Endothelial cell (in vitro differentiated cells): Measurements from ENCODE around the gene TUBB2B. TPM values are rescaled to one million over a fixed set of nuclear protein-coding genes. Genes with fewer than 3 reads are reported as not detected.

Experiments
- DNase-seq: peaks from one replicate; pipeline ENCODE4 v3.0.0; 2021; ENCODE audit warnings: low spot score
- H3K27ac Mint-ChIP-seq: one replicate; pipeline ENCODE4 v1.8.0; 2021; ENCODE audit warnings: mixed read lengths, inconsistent platforms; ENCODE audit not compliant: unreplicated experiment
- H3K27me3 Mint-ChIP-seq: one replicate; pipeline ENCODE4 v1.8.0; 2021; ENCODE audit warnings: mild to moderate bottlenecking, moderate library complexity, mixed read lengths, inconsistent platforms; ENCODE audit not compliant: unreplicated experiment
- H3K36me3 Mint-ChIP-seq: one replicate; pipeline ENCODE4 v1.8.0; 2021; ENCODE audit warnings: mild to moderate bottlenecking, low read depth, mixed read lengths, inconsistent platforms; ENCODE audit not compliant: unreplicated experiment
- H3K4me1 Mint-ChIP-seq: one replicate; pipeline ENCODE4 v1.8.0; 2021; ENCODE audit warnings: mild to moderate bottlenecking, mixed read lengths, inconsistent platforms; ENCODE audit not compliant: unreplicated experiment
- H3K4me3 Mint-ChIP-seq: one replicate; pipeline ENCODE4 v1.8.0; 2021; ENCODE audit warnings: mild to moderate bottlenecking, mixed read lengths, inconsistent platforms; ENCODE audit not compliant: unreplicated experiment
- H3K9me3 Mint-ChIP-seq: one replicate; pipeline ENCODE4 v1.8.0; 2021; ENCODE audit warnings: mixed read lengths, inconsistent platforms; ENCODE audit not compliant: unreplicated experiment
- CTCF ChIP-seq: fragments of 200-600 bp; sonication (generic); IDR thresholded peaks from one replicate; pipeline ENCODE4 v1.5.0; 2021; ENCODE audit warnings: antibody characterized with exemption; ENCODE audit not compliant: unreplicated experiment
- total RNA-seq: library from RNA; stranded (reverse); fragmentation: NEBNext Ultra II Directional; extraction: Animal tissue kit (Norgen Biotek cat#: 25700); gene quantifications from one replicate; pipeline ENCODE4 v1.2.1, GENCODE V29; 2021; ENCODE audit not compliant: unreplicated experiment

TUBB2B gene
- total RNA-seq, 1 donor from 2014 or later, result 93.2 TPM

- Mint-ChIP-seq H3K9me3 (no peaks in the 10 kb centered on the region), H3K27me3 (peaks cover 28% of the 10 kb centered on the region), H3K4me3 (peak overlapping the region; percentile 91), H3K36me3 (peaks cover 13% of the 10 kb centered on the region), H3K4me1 (peaks cover 22% of the 10 kb centered on the region), H3K27ac (no peak overlapping the region)
- DNase-seq, result no peak
- TF ChIP-seq CTCF, result no peak
Measured at GRCh38 chr6:3226042-3226441, 1.4 kb downstream of the TUBB2B start.

- Mint-ChIP-seq H3K27ac (no peak overlapping the region), H3K4me1 (peaks cover 7% of the 10 kb centered on the region)
Measured at GRCh38 chr6:3222506-3223038, 4.9 kb downstream of the TUBB2B start.

GRCh38 chr6:3221578-3221977 is 5.9 kb downstream of the TUBB2B start:
- Mint-ChIP-seq H3K4me3 (no peak overlapping the region), H3K9me3 (no peaks in the 10 kb centered on the region), H3K4me1 (peaks cover 7% of the 10 kb centered on the region), H3K27ac (no peak overlapping the region), H3K27me3 (peaks cover 11% of the 10 kb centered on the region), H3K36me3 (peaks cover 13% of the 10 kb centered on the region)
- no peak for DNase-seq
- TF ChIP-seq CTCF, result no peak

More at GRCh38 chr6:3222506-3223038, 4.9 kb downstream of the TUBB2B start:
- TF ChIP-seq CTCF, result no peak
- no peaks in the 10 kb centered on the region for H3K9me3 Mint-ChIP-seq
- peaks cover 11% of the 10 kb centered on the region for H3K27me3 Mint-ChIP-seq
- DNase-seq, result no peak
- H3K36me3 Mint-ChIP-seq, result peaks cover 13% of the 10 kb centered on the region
- H3K4me3 Mint-ChIP-seq, result no peak overlapping the region

GRCh38 chr6:3220366-3220765 is 7.1 kb downstream of the TUBB2B start:
- peaks cover 9% of the 10 kb centered on the region for H3K27me3 Mint-ChIP-seq
- peaks cover 9% of the 10 kb centered on the region for H3K4me1 Mint-ChIP-seq
- H3K27ac Mint-ChIP-seq, result no peak overlapping the region
- DNase-seq, result no peak
- H3K36me3 Mint-ChIP-seq, result peaks cover 13% of the 10 kb centered on the region
- H3K9me3 Mint-ChIP-seq, result no peaks in the 10 kb centered on the region
- no peak overlapping the region for H3K4me3 Mint-ChIP-seq
- TF ChIP-seq CTCF, result no peak

GRCh38 chr6:3218266-3218665 is 9.2 kb downstream of the TUBB2B start:
- peaks cover 6% of the 10 kb centered on the region for H3K27me3 Mint-ChIP-seq
- TF ChIP-seq CTCF, result no peak
- no peak for DNase-seq
- H3K4me1 Mint-ChIP-seq, result peaks cover 5% of the 10 kb centered on the region
- no peak overlapping the region for H3K4me3 Mint-ChIP-seq
- H3K9me3 Mint-ChIP-seq, result no peaks in the 10 kb centered on the region
- H3K27ac Mint-ChIP-seq, result no peak overlapping the region
- peaks cover 6% of the 10 kb centered on the region for H3K36me3 Mint-ChIP-seq
